HepG2 (cell line): Measurements from ENCODE around the gene MSI2. TPM values are rescaled to one million over a fixed set of nuclear protein-coding genes. Genes with fewer than 3 reads are reported as not detected.

Experiments
- AGO2 ChIP-seq: fragments of 200-400 bp; formaldehyde crosslinking; optimal IDR thresholded peaks from 2 replicates; pipeline ENCODE3; 2017; ENCODE audit warnings: mild to moderate bottlenecking, low read depth, low read length, moderate library complexity
- FOXA3 ChIP-seq: IDR thresholded peaks from 2 replicates; pipeline ENCODE4 v1.6.1; 2016; ENCODE audit warnings: missing genetic modification reagents, missing compliant biosample characterization
- FOXJ3 ChIP-seq: sonication (generic); formaldehyde crosslinking; IDR thresholded peaks from 2 replicates; pipeline ENCODE4 v1.4.0; 2020; ENCODE audit warnings: missing genetic modification reagents, mild to moderate bottlenecking, borderline replicate concordance
- PITX1 ChIP-seq: sonication (generic); formaldehyde crosslinking; IDR thresholded peaks from 2 replicates; pipeline ENCODE4 v1.5.1; 2020; ENCODE audit warnings: mild to moderate bottlenecking, missing genetic modification reagents
- PTBP1 ChIP-seq: fragments of 200-400 bp; formaldehyde crosslinking; IDR thresholded peaks from 2 replicates; pipeline ENCODE4 v1.6.1; 2018; ENCODE audit warnings: low read length, low read depth; ENCODE audit not compliant: poor library complexity, severe bottlenecking
- RERE ChIP-seq: IDR thresholded peaks from 2 replicates; pipeline ENCODE4 v1.6.1; 2016; ENCODE audit warnings: low read depth, missing genetic modification reagents, missing compliant biosample characterization
- TBX3 ChIP-seq: fragments of 450-650 bp; IDR thresholded peaks from 2 replicates; pipeline ENCODE4 v1.6.1; 2017; ENCODE audit warnings: antibody characterized with exemption, mild to moderate bottlenecking, inconsistent platforms, borderline replicate concordance
- ZNF101 ChIP-seq: sonication (generic); formaldehyde crosslinking; IDR thresholded peaks from 2 replicates; pipeline ENCODE4 v1.4.0; 2020; ENCODE audit warnings: mild to moderate bottlenecking, low read depth, missing genetic modification reagents, borderline replicate concordance
- ZNF180 ChIP-seq: sonication (generic); formaldehyde crosslinking; IDR thresholded peaks from 2 replicates; pipeline ENCODE4 v1.4.0; 2020; ENCODE audit warnings: low read depth, missing genetic modification reagents, borderline replicate concordance
- ZNF34 ChIP-seq: sonication (generic); formaldehyde crosslinking; IDR thresholded peaks from 2 replicates; pipeline ENCODE4 v1.4.0; 2020; ENCODE audit warnings: mild to moderate bottlenecking, missing genetic modification reagents, borderline replicate concordance
- polyA plus RNA-seq, 8 experiments: library from polyadenylated mRNA; depleted of rRNA in 3 of 8; stranded (reverse) in 7 of 8; unstranded in 1 of 8; fragments of >200 nt; fragmentation: Illumina TruSeq in 4 of 8; extraction: Trizol in 4 of 8; gene quantifications; 2 replicates each; pipeline versions ENCODE4 v1.2.1 to v1.2.3, GENCODE V29; 2011 to 2016; ENCODE audit warnings: low read depth in 4 of 8, missing spikeins in 1 of 8, mixed read lengths in 1 of 8; ENCODE audit not compliant: insufficient read depth in 1 of 8
- total RNA-seq, 5 experiments: library from RNA; depleted of rRNA; stranded (reverse); fragments of >200 nt; fragmentation: Illumina TruSeq; extraction: Trizol; gene quantifications; 2 replicates each; pipeline ENCODE4 v1.2.3, GENCODE V29; 2016; ENCODE audit warnings: low read depth in 1 of 5
- TF ChIP-seq, protein P1 (sequence below): sonication (generic); formaldehyde crosslinking; IDR thresholded peaks from 2 replicates; pipeline ENCODE4 v1.4.0; 2020; ENCODE audit warnings: missing genetic modification reagents
- TF ChIP-seq, protein P2 (sequence below): sonication (generic); formaldehyde crosslinking; IDR thresholded peaks from 2 replicates; pipeline ENCODE4 v1.4.0; 2020; ENCODE audit warnings: mild to moderate bottlenecking, missing genetic modification reagents

Gene MSI2
- total and polyA plus RNA-seq, 2 of the 13 experiments (the other 11 are each of a cell fraction or from before 2014, with no cell fraction given) = 77.5 to 78.4 TPM

- TF ChIP-seq, protein P1, sequence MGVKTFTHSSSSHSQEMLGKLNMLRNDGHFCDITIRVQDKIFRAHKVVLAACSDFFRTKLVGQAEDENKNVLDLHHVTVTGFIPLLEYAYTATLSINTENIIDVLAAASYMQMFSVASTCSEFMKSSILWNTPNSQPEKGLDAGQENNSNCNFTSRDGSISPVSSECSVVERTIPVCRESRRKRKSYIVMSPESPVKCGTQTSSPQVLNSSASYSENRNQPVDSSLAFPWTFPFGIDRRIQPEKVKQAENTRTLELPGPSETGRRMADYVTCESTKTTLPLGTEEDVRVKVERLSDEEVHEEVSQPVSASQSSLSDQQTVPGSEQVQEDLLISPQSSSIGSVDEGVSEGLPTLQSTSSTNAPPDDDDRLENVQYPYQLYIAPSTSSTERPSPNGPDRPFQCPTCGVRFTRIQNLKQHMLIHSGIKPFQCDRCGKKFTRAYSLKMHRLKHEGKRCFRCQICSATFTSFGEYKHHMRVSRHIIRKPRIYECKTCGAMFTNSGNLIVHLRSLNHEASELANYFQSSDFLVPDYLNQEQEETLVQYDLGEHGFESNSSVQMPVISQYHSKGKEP (CRISPR knock-in tag) = no peak
- TF ChIP-seq FOXJ3 (CRISPR knock-in tag) (no peak), PTBP1 (no peak), ZNF34 (CRISPR knock-in tag) (no peak), FOXA3 (CRISPR knock-in tag) (peak; percentile 35; the same call in 1 of the 2 replicates), RERE (CRISPR knock-in tag) (no peak), AGO2 (no peak), ZNF180 (CRISPR knock-in tag) (no peak), ZNF101 (CRISPR knock-in tag) (no peak), PITX1 (CRISPR knock-in tag) (peak; percentile 53; the same call in 1 of the 2 replicates), TBX3 (0 out of 2 replicates have a peak, but pooled peaks have one; percentile 18)
- TF ChIP-seq, protein P2, sequence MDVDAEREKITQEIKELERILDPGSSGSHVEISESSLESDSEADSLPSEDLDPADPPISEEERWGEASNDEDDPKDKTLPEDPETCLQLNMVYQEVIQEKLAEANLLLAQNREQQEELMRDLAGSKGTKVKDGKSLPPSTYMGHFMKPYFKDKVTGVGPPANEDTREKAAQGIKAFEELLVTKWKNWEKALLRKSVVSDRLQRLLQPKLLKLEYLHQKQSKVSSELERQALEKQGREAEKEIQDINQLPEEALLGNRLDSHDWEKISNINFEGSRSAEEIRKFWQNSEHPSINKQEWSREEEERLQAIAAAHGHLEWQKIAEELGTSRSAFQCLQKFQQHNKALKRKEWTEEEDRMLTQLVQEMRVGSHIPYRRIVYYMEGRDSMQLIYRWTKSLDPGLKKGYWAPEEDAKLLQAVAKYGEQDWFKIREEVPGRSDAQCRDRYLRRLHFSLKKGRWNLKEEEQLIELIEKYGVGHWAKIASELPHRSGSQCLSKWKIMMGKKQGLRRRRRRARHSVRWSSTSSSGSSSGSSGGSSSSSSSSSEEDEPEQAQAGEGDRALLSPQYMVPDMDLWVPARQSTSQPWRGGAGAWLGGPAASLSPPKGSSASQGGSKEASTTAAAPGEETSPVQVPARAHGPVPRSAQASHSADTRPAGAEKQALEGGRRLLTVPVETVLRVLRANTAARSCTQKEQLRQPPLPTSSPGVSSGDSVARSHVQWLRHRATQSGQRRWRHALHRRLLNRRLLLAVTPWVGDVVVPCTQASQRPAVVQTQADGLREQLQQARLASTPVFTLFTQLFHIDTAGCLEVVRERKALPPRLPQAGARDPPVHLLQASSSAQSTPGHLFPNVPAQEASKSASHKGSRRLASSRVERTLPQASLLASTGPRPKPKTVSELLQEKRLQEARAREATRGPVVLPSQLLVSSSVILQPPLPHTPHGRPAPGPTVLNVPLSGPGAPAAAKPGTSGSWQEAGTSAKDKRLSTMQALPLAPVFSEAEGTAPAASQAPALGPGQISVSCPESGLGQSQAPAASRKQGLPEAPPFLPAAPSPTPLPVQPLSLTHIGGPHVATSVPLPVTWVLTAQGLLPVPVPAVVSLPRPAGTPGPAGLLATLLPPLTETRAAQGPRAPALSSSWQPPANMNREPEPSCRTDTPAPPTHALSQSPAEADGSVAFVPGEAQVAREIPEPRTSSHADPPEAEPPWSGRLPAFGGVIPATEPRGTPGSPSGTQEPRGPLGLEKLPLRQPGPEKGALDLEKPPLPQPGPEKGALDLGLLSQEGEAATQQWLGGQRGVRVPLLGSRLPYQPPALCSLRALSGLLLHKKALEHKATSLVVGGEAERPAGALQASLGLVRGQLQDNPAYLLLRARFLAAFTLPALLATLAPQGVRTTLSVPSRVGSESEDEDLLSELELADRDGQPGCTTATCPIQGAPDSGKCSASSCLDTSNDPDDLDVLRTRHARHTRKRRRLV = no peak
Measured at GRCh38 chr17:57315061-57316015, 59.0 kb downstream of the MSI2 start (continued).
